Thymus (tissue), 11 donors: ENCODE measurements around the gene ISG20L2. TPM values are rescaled to one million over a fixed set of nuclear protein-coding genes. Genes with fewer than 3 reads are reported as not detected.

ENCODE experiments used
- DNase-seq, 9 donors: peaks; one replicate each; pipeline ENCODE4 v3.0.0-alpha.2; 2013; ENCODE audit warnings: low spot score in 9 of 9, low read depth in 6 of 9, missing footprints in 1 of 9
- H3K27ac ChIP-seq, 2 donors: one replicate each; pipeline ENCODE4 v1.5.1; 2013; ENCODE audit warnings: control low read depth in 1 of 2, low read depth in 1 of 2, low read length in 1 of 2, mild to moderate bottlenecking in 1 of 2, moderate library complexity in 1 of 2
- H3K27me3 ChIP-seq, 2 donors: one replicate each; pipeline ENCODE4 v1.5.1; 2013; ENCODE audit warnings: low read length in 1 of 2; ENCODE audit not compliant: control insufficient read depth in 2 of 2, insufficient read depth in 1 of 2
- H3K36me3 ChIP-seq, 2 donors: one replicate each; pipeline ENCODE4 v1.5.1; 2013; ENCODE audit warnings: low read length in 1 of 2, mild to moderate bottlenecking in 1 of 2, moderate library complexity in 1 of 2; ENCODE audit not compliant: control insufficient read depth in 2 of 2, insufficient read depth in 2 of 2
- H3K4me1 ChIP-seq, 2 donors: one replicate each; pipeline ENCODE4 v1.5.1; 2013; ENCODE audit warnings: low read length in 2 of 2; ENCODE audit not compliant: control insufficient read depth in 2 of 2, insufficient read depth in 2 of 2
- H3K4me3 ChIP-seq, 2 donors: one replicate each; pipeline ENCODE4 v1.5.1; 2013; ENCODE audit warnings: low read length in 2 of 2, control low read depth in 1 of 2, mild to moderate bottlenecking in 1 of 2
- H3K9me3 ChIP-seq, 2 donors: one replicate each; pipeline ENCODE4 v1.5.1; 2013; ENCODE audit warnings: low read length in 1 of 2, mild to moderate bottlenecking in 1 of 2; ENCODE audit not compliant: control insufficient read depth in 2 of 2, insufficient read depth in 1 of 2
- WGBS: extraction: QIAGEN DNeasy Blood & Tissue Kit; methylation state at CpG from one replicate; pipeline ENCODE4 v1.1.7; 2013; 5-methylcytosine and 5-hydroxymethylcytosine counted together
- polyA plus RNA-seq: library from polyadenylated mRNA; stranded (reverse); fragments of 200-250 nt; gene quantifications from one replicate; pipeline ENCODE4 v1.2.3, GENCODE V29; 2013
- total RNA-seq: library from RNA; stranded (reverse); fragments of 120-200 nt; gene quantifications from one replicate; pipeline ENCODE4 v1.2.4, GENCODE V29; 2013
- donor health status: healthy.

Gene ISG20L2
- total and polyA plus RNA-seq, 2 donors, result 12.0 to 14.1 TPM

- DNase-seq, result no peak
- no peaks in the 10 kb centered on the region for H3K9me3 ChIP-seq
- H3K27me3 ChIP-seq, result peaks cover 23 to 70% of the 10 kb centered on the region in 2 donors
- H3K36me3 ChIP-seq, result no peaks in the 10 kb centered on the region
- H3K27ac ChIP-seq, result peak overlapping the region in 1 of 2 donors; percentile 71
- 19% methylated on average over 20 of the region's 20 CpGs for WGBS
- H3K4me3 ChIP-seq, result no peak overlapping the region
- H3K4me1 ChIP-seq, result peaks cover 8 to 44% of the 10 kb centered on the region in 2 donors
These were observed 36.7 kb downstream of the ISG20L2 start for GRCh38 chr1:156691665-156692440.

GRCh38 chr1:156691191-156691590, 37.4 kb downstream of the ISG20L2 start:
- Histone ChIP-seq H3K27me3 (peaks cover 23 to 67% of the 10 kb centered on the region in 2 donors), H3K36me3 (no peaks in the 10 kb centered on the region), H3K27ac (peak overlapping the region in 1 of 2 donors; percentile 71), H3K4me1 (peaks cover 8 to 44% of the 10 kb centered on the region in 2 donors), H3K9me3 (no peaks in the 10 kb centered on the region), H3K4me3 (no peak overlapping the region)
- WGBS, result 56% methylated on average over 10 of the region's 10 CpGs
- no peak for DNase-seq

- DNase-seq, result no peak
- Histone ChIP-seq H3K9me3 (no peaks in the 10 kb centered on the region), H3K36me3 (no peaks in the 10 kb centered on the region), H3K27me3 (peaks cover 23 to 68% of the 10 kb centered on the region in 2 donors), H3K27ac (peak overlapping the region in 1 of 2 donors; percentile 71), H3K4me1 (peaks cover 8 to 44% of the 10 kb centered on the region in 2 donors), H3K4me3 (no peak overlapping the region)
- WGBS, result 63% methylated on average over 8 of the region's 8 CpGs
These were observed 37.9 kb downstream of the ISG20L2 start for GRCh38 chr1:156690675-156691036.

GRCh38 chr1:156689953-156690674, 38.5 kb downstream of the ISG20L2 start:
- Histone ChIP-seq H3K27me3 (peaks cover 23 to 72% of the 10 kb centered on the region in 2 donors), H3K4me3 (no peak overlapping the region), H3K36me3 (no peaks in the 10 kb centered on the region), H3K4me1 (peaks cover 8 to 44% of the 10 kb centered on the region in 2 donors), H3K9me3 (no peaks in the 10 kb centered on the region), H3K27ac (peak overlapping the region in 1 of 2 donors; percentile 67)
- no peak for DNase-seq
- WGBS, result 33% methylated on average over 10 of the region's 10 CpGs

- Histone ChIP-seq H3K27me3 (peaks cover 23 to 73% of the 10 kb centered on the region in 2 donors), H3K27ac (no peak overlapping the region), H3K4me1 (peaks cover 8 to 40% of the 10 kb centered on the region in 2 donors), H3K36me3 (no peaks in the 10 kb centered on the region), H3K9me3 (no peaks in the 10 kb centered on the region), H3K4me3 (no peak overlapping the region)
- peak in 8 of 9 donors; percentile 53 to 84 (median 70) for DNase-seq
- WGBS, result 4% methylated on average over 23 of the region's 23 CpGs
These were observed 39.3 kb downstream of the ISG20L2 start for GRCh38 chr1:156689035-156689952.

GRCh38 chr1:156684227-156684782, 44.3 kb downstream of the ISG20L2 start:
- H3K9me3 ChIP-seq, result peaks cover 0 to 3% of the 10 kb centered on the region in 2 donors
- peaks cover 1 to 5% of the 10 kb centered on the region in 2 donors for H3K4me1 ChIP-seq
- no peaks in the 10 kb centered on the region for H3K36me3 ChIP-seq
- peaks cover 9 to 67% of the 10 kb centered on the region in 2 donors for H3K27me3 ChIP-seq
- H3K4me3 ChIP-seq, result no peak overlapping the region
- WGBS, result 60% methylated on average over 5 of the region's 5 CpGs
- H3K27ac ChIP-seq, result no peak overlapping the region
- no peak for DNase-seq

GRCh38 chr1:156682166-156682890, 46.2 kb downstream of the ISG20L2 start:
- 92% methylated on average over 5 of the region's 5 CpGs for WGBS
- peaks cover 0 to 3% of the 10 kb centered on the region in 2 donors for H3K9me3 ChIP-seq
- no peak overlapping the region for H3K4me3 ChIP-seq
- H3K4me1 ChIP-seq, result peaks cover 0 to 3% of the 10 kb centered on the region in 2 donors
- DNase-seq, result no peak
- no peaks in the 10 kb centered on the region for H3K36me3 ChIP-seq
- H3K27me3 ChIP-seq, result peaks cover 23 to 75% of the 10 kb centered on the region in 2 donors
- no peak overlapping the region for H3K27ac ChIP-seq
